GM23338 (cell line): ENCODE measurements around the gene NFS1.

ENCODE experiments used
- CREB1 ChIP-seq: fragments of 250-450 bp; sonication (Bioruptor Pico); IDR thresholded peaks from 2 replicates; pipeline ENCODE4 v1.5.0; 2020; ENCODE audit warnings: low read depth, mild to moderate bottlenecking, moderate library complexity
- ETS1 ChIP-seq: IDR thresholded peaks from 2 replicates; pipeline ENCODE4 v1.6.1; 2016; ENCODE audit warnings: antibody characterized with exemption
- EZH2 ChIP-seq: fragments of 200-600 bp; sonication (generic); IDR thresholded peaks from one replicate; pipeline ENCODE4 v1.8.0; 2017; ENCODE audit warnings: antibody characterized with exemption, mild to moderate bottlenecking, low read depth; ENCODE audit not compliant: unreplicated experiment
- EZH2phosphoT487 ChIP-seq: fragments of 200-600 bp; sonication (generic); IDR thresholded peaks from one replicate; pipeline ENCODE4 v1.8.1; 2018; ENCODE audit warnings: antibody characterized with exemption; ENCODE audit not compliant: unreplicated experiment
- JUNB ChIP-seq: IDR thresholded peaks from one replicate; pipeline ENCODE4 v1.6.1; 2016; ENCODE audit warnings: antibody characterized with exemption; ENCODE audit not compliant: unreplicated experiment
- POLR2AphosphoS5 ChIP-seq: IDR thresholded peaks from 2 replicates; pipeline ENCODE4 v1.6.1; 2016; ENCODE audit warnings: antibody characterized with exemption, low read depth
- STAT1 ChIP-seq: IDR thresholded peaks from one replicate; pipeline ENCODE4 v1.6.1; 2016; ENCODE audit warnings: antibody characterized with exemption; ENCODE audit not compliant: unreplicated experiment
- ZNF114 ChIP-seq: fragments of 250-450 bp; sonication (Bioruptor Pico); IDR thresholded peaks from 2 replicates; pipeline ENCODE4 v1.5.0; 2020; ENCODE audit warnings: mild to moderate bottlenecking, moderate library complexity
- ZNF331 ChIP-seq: fragments of 250-450 bp; sonication (Bioruptor Pico); IDR thresholded peaks from 2 replicates; pipeline ENCODE4 v1.5.0; 2020; ENCODE audit warnings: low read depth, mild to moderate bottlenecking, moderate library complexity
- TF ChIP-seq, protein P1 (sequence below), 2 experiments: fragments of 200-600 bp in 1 of 2; sonication (generic) in 1 of 2; conservative IDR thresholded peaks; 2 replicates each; pipeline versions ENCODE4 v1.5.1 to v1.6.1; 2016 to 2017; ENCODE audit warnings: antibody characterized with exemption in 2 of 2, low read depth in 2 of 2, mild to moderate bottlenecking in 2 of 2, moderate library complexity in 1 of 2
- TF ChIP-seq, protein P2 (sequence below): IDR thresholded peaks from one replicate; pipeline ENCODE4 v1.6.1; 2018; ENCODE audit warnings: antibody characterized with exemption; ENCODE audit not compliant: unreplicated experiment
- TF ChIP-seq, protein P3 (sequence below): fragments of 250-450 bp; sonication (Bioruptor Pico); IDR thresholded peaks from 2 replicates; pipeline ENCODE4 v1.5.0; 2020; ENCODE audit warnings: mild to moderate bottlenecking, moderate library complexity

- TF ChIP-seq, protein P1, sequence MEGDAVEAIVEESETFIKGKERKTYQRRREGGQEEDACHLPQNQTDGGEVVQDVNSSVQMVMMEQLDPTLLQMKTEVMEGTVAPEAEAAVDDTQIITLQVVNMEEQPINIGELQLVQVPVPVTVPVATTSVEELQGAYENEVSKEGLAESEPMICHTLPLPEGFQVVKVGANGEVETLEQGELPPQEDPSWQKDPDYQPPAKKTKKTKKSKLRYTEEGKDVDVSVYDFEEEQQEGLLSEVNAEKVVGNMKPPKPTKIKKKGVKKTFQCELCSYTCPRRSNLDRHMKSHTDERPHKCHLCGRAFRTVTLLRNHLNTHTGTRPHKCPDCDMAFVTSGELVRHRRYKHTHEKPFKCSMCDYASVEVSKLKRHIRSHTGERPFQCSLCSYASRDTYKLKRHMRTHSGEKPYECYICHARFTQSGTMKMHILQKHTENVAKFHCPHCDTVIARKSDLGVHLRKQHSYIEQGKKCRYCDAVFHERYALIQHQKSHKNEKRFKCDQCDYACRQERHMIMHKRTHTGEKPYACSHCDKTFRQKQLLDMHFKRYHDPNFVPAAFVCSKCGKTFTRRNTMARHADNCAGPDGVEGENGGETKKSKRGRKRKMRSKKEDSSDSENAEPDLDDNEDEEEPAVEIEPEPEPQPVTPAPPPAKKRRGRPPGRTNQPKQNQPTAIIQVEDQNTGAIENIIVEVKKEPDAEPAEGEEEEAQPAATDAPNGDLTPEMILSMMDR (conservative IDR thresholded peaks at IDR 0.05; ENCODE audit: low read depth in 2 of 2), result no peak
- TF ChIP-seq JUNB (no peak), EZH2 (no peak), POLR2AphosphoS5 (no peak), EZH2phosphoT487 (no peak), CREB1 (CRISPR knock-in tag) (no peak), ZNF331 (no peak), STAT1 (no peak), ZNF114 (CRISPR knock-in tag) (no peak), ETS1 (no peak)
- TF ChIP-seq, protein P2, sequence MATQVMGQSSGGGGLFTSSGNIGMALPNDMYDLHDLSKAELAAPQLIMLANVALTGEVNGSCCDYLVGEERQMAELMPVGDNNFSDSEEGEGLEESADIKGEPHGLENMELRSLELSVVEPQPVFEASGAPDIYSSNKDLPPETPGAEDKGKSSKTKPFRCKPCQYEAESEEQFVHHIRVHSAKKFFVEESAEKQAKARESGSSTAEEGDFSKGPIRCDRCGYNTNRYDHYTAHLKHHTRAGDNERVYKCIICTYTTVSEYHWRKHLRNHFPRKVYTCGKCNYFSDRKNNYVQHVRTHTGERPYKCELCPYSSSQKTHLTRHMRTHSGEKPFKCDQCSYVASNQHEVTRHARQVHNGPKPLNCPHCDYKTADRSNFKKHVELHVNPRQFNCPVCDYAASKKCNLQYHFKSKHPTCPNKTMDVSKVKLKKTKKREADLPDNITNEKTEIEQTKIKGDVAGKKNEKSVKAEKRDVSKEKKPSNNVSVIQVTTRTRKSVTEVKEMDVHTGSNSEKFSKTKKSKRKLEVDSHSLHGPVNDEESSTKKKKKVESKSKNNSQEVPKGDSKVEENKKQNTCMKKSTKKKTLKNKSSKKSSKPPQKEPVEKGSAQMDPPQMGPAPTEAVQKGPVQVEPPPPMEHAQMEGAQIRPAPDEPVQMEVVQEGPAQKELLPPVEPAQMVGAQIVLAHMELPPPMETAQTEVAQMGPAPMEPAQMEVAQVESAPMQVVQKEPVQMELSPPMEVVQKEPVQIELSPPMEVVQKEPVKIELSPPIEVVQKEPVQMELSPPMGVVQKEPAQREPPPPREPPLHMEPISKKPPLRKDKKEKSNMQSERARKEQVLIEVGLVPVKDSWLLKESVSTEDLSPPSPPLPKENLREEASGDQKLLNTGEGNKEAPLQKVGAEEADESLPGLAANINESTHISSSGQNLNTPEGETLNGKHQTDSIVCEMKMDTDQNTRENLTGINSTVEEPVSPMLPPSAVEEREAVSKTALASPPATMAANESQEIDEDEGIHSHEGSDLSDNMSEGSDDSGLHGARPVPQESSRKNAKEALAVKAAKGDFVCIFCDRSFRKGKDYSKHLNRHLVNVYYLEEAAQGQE, result no peak
- TF ChIP-seq, protein P3, sequence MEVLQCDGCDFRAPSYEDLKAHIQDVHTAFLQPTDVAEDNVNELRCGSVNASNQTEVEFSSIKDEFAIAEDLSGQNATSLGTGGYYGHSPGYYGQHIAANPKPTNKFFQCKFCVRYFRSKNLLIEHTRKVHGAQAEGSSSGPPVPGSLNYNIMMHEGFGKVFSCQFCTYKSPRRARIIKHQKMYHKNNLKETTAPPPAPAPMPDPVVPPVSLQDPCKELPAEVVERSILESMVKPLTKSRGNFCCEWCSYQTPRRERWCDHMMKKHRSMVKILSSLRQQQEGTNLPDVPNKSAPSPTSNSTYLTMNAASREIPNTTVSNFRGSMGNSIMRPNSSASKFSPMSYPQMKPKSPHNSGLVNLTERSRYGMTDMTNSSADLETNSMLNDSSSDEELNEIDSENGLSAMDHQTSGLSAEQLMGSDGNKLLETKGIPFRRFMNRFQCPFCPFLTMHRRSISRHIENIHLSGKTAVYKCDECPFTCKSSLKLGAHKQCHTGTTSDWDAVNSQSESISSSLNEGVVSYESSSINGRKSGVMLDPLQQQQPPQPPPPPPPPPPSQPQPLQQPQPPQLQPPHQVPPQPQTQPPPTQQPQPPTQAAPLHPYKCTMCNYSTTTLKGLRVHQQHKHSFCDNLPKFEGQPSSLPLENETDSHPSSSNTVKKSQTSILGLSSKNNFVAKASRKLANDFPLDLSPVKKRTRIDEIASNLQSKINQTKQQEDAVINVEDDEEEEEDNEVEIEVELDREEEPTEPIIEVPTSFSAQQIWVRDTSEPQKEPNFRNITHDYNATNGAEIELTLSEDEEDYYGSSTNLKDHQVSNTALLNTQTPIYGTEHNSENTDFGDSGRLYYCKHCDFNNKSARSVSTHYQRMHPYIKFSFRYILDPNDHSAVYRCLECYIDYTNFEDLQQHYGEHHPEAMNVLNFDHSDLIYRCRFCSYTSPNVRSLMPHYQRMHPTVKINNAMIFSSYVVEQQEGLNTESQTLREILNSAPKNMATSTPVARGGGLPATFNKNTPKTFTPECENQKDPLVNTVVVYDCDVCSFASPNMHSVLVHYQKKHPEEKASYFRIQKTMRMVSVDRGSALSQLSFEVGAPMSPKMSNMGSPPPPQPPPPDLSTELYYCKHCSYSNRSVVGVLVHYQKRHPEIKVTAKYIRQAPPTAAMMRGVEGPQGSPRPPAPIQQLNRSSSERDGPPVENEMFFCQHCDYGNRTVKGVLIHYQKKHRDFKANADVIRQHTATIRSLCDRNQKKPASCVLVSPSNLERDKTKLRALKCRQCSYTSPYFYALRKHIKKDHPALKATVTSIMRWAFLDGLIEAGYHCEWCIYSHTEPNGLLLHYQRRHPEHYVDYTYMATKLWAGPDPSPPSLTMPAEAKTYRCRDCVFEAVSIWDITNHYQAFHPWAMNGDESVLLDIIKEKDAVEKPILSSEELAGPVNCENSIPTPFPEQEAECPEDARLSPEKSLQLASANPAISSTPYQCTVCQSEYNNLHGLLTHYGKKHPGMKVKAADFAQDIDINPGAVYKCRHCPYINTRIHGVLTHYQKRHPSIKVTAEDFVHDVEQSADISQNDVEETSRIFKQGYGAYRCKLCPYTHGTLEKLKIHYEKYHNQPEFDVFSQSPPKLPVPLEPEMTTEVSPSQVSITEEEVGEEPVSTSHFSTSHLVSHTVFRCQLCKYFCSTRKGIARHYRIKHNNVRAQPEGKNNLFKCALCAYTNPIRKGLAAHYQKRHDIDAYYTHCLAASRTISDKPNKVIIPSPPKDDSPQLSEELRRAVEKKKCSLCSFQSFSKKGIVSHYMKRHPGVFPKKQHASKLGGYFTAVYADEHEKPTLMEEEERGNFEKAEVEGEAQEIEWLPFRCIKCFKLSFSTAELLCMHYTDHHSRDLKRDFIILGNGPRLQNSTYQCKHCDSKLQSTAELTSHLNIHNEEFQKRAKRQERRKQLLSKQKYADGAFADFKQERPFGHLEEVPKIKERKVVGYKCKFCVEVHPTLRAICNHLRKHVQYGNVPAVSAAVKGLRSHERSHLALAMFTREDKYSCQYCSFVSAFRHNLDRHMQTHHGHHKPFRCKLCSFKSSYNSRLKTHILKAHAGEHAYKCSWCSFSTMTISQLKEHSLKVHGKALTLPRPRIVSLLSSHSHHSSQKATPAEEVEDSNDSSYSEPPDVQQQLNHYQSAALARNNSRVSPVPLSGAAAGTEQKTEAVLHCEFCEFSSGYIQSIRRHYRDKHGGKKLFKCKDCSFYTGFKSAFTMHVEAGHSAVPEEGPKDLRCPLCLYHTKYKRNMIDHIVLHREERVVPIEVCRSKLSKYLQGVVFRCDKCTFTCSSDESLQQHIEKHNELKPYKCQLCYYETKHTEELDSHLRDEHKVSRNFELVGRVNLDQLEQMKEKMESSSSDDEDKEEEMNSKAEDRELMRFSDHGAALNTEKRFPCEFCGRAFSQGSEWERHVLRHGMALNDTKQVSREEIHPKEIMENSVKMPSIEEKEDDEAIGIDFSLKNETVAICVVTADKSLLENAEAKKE, result no peak
Measured at GRCh38 chr20:35711588-35712209, 12.5 kb upstream of the NFS1 start.
